HG03175 (cell line): Measurements from ENCODE around the gene SMARCA2.

Source experiments
- ATAC-seq: cut with Tn5 transposase; IDR thresholded peaks from one replicate; pipeline ENCODE4 v1.9.1; 2021; ENCODE audit warnings: mild to moderate bottlenecking, moderate library complexity; ENCODE audit not compliant: unreplicated experiment

SMARCA2 gene

DNA sequence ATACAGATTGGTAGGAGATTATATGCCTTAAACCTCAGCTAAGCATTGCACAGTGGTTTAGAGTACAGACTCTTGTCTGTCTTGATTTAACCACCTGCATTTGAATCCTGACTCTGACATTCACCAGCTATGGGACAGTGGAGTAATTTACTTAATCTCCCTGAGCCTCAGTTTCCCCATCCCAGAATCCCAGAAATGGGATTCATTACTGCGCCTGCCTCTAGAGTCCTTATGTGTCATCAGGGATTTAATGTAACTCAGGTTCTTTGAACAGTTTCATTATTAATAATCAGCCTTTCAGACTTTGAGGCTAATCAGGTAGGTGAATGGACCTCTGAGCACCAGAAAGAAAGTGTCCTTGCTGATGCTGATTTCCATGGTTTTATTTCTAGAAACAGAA is 149.1 kb downstream of the SMARCA2 start:
- ATAC-seq = no peak

GRCh38 chr9:2166203-2166602 is 151.1 kb downstream of the SMARCA2 start:
- no peak for ATAC-seq

DNA sequence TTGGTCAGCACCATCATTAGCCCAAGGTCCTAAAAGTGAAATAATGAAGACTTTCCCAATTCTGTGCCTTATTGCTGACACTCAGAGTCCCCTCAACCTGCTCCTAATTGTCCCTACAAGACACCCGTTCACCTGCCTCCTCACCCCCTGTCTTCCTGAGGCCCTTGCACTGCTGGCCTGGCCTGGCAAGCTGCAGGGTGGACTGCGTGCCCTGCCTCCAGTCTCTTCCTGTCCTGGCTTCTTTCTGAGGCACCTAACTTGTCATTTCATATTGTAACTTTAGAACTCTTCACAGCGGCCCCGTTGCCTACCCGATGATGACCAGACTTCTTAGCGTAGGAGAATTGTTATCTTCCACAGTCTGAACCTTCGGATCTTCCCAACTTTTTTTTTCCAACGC is 153.9 kb downstream of the SMARCA2 start:
- no peak for ATAC-seq

DNA sequence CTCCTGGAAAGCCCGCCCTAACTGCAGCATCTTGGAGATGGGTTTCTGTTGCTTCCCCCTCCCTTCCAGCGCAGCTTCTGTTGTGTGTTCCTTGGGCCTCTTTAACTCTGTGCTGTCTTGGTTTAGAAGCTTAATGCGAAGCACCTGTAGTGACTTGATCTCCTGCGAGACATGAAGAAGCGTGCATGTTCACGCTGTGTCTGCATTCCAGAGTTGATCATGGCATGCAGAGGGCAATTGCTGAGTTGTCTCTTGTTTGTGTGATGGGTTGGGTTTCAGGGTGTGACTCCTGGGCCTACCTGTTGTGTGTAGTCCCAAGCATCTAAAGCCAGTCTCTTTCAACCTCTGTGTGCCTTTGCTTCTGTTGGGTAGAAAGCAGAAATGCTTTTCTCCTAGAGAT is 155.6 kb downstream of the SMARCA2 start:
- ATAC-seq = no peak

GRCh38 chr9:2173170-2173569 is 158.0 kb downstream of the SMARCA2 start:
- no peak for ATAC-seq

GRCh38 chr9:2173861-2174260 is 158.7 kb downstream of the SMARCA2 start:
- no peak for ATAC-seq

GRCh38 chr9:2174306-2174705 is 159.2 kb downstream of the SMARCA2 start:
- no peak for ATAC-seq

DNA sequence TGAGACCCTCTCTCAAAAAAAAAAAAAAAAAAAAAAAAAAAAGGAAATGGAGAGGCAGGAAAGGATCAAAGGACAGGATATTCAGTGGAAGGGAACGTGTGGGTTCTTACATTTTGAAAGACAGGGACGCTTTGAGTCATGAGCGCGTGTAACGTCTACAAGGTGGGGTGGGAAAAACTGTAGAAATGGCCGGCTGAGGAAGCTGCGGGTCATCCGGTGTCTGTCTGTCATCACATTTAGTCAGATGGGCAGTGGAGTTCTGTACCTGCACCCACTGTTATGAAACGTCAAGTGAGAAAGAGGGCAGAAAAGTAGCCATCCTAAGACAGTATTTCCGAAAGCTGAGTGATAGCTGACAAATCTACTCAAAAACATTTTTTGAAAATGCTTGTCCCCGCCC is 159.8 kb downstream of the SMARCA2 start:
- ATAC-seq = no peak

- ATAC-seq = no peak
Observed at GRCh38 chr9:2177121-2177520, 162.0 kb downstream of the SMARCA2 start.

DNA sequence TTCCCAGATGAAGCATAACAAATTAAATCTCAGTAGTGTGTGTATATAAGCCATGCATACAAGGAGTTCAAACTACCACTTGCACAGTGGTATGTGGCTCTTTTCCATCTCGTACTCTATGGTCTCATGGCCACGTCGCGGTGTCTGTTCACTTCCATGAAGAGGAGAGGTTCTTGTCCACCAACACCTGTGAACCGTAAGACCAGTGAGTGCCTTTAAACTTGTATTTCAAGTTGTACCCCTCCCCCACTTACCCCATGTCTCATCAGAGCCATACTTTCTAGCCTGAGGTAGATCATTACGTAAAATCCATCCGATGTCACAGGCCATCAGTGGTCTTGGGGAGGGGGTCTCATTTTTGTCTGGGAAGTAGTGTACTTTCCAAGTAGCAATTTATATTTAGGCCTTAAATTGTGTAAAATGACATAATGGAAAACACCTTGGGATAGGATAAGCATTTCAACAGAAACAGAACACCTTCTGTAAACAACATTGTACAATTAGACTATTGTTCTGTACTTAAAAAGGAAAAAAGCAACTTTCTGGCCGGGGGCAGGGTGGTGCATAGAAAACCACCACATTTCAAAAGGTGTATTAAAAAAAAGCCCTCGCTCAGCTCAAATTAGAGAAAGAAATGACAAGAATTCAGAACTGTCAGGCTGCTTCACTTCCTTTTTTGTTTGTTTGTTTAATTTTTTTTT is 163.0 kb downstream of the SMARCA2 start:
- no peak for ATAC-seq

DNA sequence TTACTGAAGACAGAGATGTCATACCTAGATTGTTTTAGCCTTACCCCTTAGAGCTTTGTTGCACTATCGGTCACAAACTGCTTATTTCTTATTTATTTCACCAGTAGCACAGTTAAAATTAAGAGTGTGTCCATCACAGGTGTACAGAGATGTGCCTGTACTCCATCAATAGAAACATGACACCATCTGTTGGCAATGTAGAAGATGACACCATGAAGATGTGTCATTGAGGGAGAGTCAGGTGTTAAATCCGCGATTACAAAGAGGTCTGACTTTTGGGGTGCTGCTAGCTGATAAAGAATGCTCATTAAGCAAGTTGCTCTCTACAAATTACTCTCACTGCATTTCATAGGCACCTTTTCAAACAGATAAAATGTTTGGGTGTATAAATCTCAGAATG is 164.4 kb downstream of the SMARCA2 start:
- ATAC-seq = no peak

GRCh38 chr9:2180154-2180553 is 165.0 kb downstream of the SMARCA2 start:
- ATAC-seq = no peak

DNA sequence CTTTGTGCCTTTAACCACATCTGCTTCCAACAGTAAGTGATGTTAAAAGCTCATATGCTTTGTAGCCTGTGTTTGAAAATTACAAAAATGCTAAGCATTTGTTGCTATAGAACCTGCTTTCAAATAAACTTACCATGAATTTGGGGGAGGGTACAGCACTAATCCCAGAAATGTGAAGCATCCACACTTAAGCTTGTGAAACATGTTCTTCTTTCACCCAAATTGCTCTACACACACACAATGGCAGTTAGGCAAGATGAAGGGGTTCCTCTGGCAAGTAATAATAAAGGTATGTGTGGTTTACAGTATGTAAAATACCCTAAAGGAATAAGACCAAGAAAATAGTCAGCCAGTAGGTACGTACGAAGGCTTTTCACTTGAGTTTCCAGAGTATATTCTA is 165.6 kb downstream of the SMARCA2 start:
- no peak for ATAC-seq

DNA sequence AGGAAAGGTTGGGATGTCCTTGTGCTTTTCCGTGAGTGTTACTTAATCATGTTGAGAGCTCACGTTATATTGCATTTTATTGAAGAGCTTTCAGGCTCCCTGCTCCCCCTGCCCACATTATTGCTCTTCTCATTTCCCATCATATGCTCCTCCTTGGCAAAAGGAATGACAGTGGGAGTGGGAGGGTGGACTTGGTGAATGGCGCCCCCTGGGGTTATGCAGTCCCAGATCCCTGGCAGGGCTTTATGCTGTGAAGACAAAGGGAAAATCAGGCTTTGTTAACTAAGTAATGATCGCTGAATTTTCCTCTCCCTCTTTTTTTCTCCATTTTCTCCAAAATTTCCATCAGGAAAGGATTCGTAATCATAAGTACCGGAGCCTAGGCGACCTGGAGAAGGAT is 166.6 kb downstream of the SMARCA2 start:
- no peak for ATAC-seq

- ATAC-seq = no peak
Observed at GRCh38 chr9:2190939-2191608, 175.9 kb downstream of the SMARCA2 start.

DNA sequence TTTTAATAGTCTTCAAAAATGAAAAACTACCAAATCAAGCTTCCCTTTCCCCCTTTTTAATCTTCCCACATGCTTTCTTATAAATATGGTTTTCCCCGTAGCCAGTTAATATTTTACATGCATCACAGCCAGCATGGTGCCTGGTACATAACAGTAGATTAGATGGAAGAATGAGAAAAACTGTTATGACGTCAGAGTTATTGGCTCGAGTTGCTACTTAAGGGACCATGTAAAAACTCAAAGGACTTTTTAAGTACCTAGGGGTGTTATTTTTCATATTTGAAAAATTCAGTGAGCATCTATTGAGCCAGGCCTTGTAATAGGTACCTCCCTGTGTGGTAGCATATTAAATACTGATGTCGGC is 176.4 kb downstream of the SMARCA2 start:
- ATAC-seq = no peak

DNA sequence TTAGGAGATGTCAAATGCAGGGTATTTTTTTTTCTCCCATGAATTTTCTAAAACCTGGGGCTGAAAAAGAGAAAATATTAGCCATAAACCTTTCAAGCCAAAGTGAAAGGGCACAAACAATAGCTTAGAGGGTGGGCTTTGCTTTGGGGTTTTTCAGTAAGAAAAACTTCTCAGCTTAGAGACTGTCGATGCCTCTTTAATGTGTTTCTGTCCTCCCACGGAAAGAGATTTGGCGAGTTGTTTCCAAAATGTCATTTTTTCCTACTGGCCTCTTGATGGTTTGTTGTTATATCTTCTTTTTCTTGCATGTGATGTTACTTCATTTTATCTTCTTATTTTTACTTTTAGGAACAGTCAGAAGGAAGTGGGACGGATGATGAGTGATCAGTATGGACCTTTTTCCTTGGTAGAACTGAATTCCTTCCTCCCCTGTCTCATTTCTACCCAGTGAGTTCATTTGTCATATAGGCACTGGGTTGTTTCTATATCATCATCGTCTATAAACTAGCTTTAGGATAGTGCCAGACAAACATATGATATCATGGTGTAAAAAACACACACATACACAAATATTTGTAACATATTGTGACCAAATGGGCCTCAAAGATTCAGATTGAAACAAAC is 177.3 kb downstream of the SMARCA2 start:
- no peak for ATAC-seq

DNA sequence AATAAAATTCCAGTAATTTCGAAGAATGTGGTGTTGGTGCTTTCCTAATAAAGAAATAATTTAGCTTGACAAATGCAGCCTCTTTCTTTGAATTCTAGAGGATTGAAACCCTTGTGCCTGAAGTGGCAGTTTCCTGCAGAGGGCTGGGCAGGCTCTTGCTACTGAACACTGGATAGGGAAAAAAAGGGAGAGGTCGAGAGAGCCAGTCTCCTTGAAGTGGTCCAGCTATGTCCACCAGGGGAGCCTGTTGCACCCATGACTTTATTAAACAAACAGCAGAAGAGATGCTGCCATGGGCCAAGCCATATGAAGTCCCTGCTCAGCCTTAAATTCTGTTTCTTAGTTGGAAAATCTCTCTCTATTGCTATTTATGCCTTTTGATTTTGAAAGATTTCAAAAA is 178.4 kb downstream of the SMARCA2 start:
- no peak for ATAC-seq

- ATAC-seq = no peak
Observed at GRCh38 chr9:2195211-2195610, 180.1 kb downstream of the SMARCA2 start.

GRCh38 chr9:2196757-2197156 is 181.6 kb downstream of the SMARCA2 start:
- ATAC-seq = no peak

- ATAC-seq = no peak
Observed at GRCh38 chr9:2198956-2199635, 183.9 kb downstream of the SMARCA2 start.
